ENCODE measurements around the gene MCOLN1. TPM values are rescaled to one million over a fixed set of nuclear protein-coding genes. Genes with fewer than 3 reads are reported as not detected.
A peak's percentile ranks its signal among the peaks of the same experiment; 100 is the strongest.

Gene MCOLN1
- total RNA-seq, 1 donor from 2014 or later = 16.5 TPM

- Mint-ChIP-seq H3K36me3 (ENCODE audit: insufficient read depth) (peaks cover 2% of the 10 kb centered on the region), H3K4me1 (ENCODE audit: low read depth) (peaks cover 3% of the 10 kb centered on the region), H3K27ac (peak overlapping the region; percentile 91), H3K27me3 (no peaks in the 10 kb centered on the region), H3K4me3 (ENCODE audit: low read depth) (peak overlapping the region; percentile 92), H3K9me3 (ENCODE audit: low read depth) (no peaks in the 10 kb centered on the region)
- DNase-seq (ENCODE audit: low spot score, unreplicated experiment) = no peak
- no peak for TF ChIP-seq CTCF (IDR thresholded peaks at IDR 0.05; ENCODE audit: unreplicated experiment)
These were observed 11.0 kb downstream of the MCOLN1 start for GRCh38 chr19:7533281-7533885.

GRCh38 chr19:7533925-7534480, 11.6 kb downstream of the MCOLN1 start:
- Mint-ChIP-seq H3K27ac (peak overlapping the region; percentile 97), H3K9me3 (ENCODE audit: low read depth) (no peaks in the 10 kb centered on the region), H3K27me3 (no peaks in the 10 kb centered on the region), H3K4me3 (ENCODE audit: low read depth) (peak overlapping the region; percentile 92), H3K4me1 (ENCODE audit: low read depth) (peaks cover 3% of the 10 kb centered on the region), H3K36me3 (ENCODE audit: insufficient read depth) (peaks cover 5% of the 10 kb centered on the region)
- TF ChIP-seq CTCF (IDR thresholded peaks at IDR 0.05; ENCODE audit: unreplicated experiment) = no peak
- DNase-seq (ENCODE audit: low spot score, unreplicated experiment) = peak; percentile 55

- Mint-ChIP-seq H3K4me3 (ENCODE audit: low read depth) (peak overlapping the region; percentile 92), H3K36me3 (ENCODE audit: insufficient read depth) (peaks cover 5% of the 10 kb centered on the region), H3K9me3 (ENCODE audit: low read depth) (no peaks in the 10 kb centered on the region), H3K27ac (peak overlapping the region; percentile 97), H3K4me1 (ENCODE audit: low read depth) (peaks cover 3% of the 10 kb centered on the region), H3K27me3 (no peaks in the 10 kb centered on the region)
- no peak for DNase-seq (ENCODE audit: low spot score, unreplicated experiment)
- peak; percentile 3 for TF ChIP-seq CTCF (IDR thresholded peaks at IDR 0.05; ENCODE audit: unreplicated experiment)
These were observed 12.2 kb downstream of the MCOLN1 start for GRCh38 chr19:7534531-7535046.

- no peak for TF ChIP-seq CTCF (IDR thresholded peaks at IDR 0.05; ENCODE audit: unreplicated experiment)
- Mint-ChIP-seq H3K4me3 (ENCODE audit: low read depth) (peak within 1 kb of the TSS; percentile 92), H3K27ac (peak within 1 kb of the TSS; percentile 97), H3K4me1 (ENCODE audit: low read depth) (peaks cover 3% of the 10 kb centered on the region), H3K36me3 (ENCODE audit: insufficient read depth) (peaks cover 7% of the 10 kb centered on the region), H3K9me3 (ENCODE audit: low read depth) (no peaks in the 10 kb centered on the region), H3K27me3 (no peaks in the 10 kb centered on the region)
- DNase-seq (ENCODE audit: low spot score, unreplicated experiment) = peak; percentile 92
These were observed 12.9 kb downstream of the MCOLN1 start, which contains the start of gene PNPLA6 for GRCh38 chr19:7535047-7535997. TSS of gene PNPLA6 (plus strand) at chr19:7535717. CDS start at chr19:7535789, 72 bp downstream.

All from progenitor cell of endocrine pancreas (in vitro differentiated cells).